Activated CD8-positive, alpha-beta memory T cell treated with anti-CD3 and anti-CD28 coated beads, Interleukin-2, amount 50 U/mL, for 48 hours (primary cell): ENCODE measurements around the gene SLC45A2.
"Not testable (repeated sequence)": the region's sequence is repeated elsewhere in the genome, so short reads cannot be mapped to it uniquely, and the experiment has no call there.

Source experiments
- DNase-seq: peaks from one replicate; pipeline ENCODE4 v3.0.0-alpha.2; 2020

Gene SLC45A2

GRCh38 chr5:33984671-33985124 is at the start of gene SLC45A2:
TSS of gene SLC45A2 (minus strand) at chr5:33984693. CDS start at chr5:33984583, 110 bp downstream.
- DNase-seq, result no peak

DNA sequence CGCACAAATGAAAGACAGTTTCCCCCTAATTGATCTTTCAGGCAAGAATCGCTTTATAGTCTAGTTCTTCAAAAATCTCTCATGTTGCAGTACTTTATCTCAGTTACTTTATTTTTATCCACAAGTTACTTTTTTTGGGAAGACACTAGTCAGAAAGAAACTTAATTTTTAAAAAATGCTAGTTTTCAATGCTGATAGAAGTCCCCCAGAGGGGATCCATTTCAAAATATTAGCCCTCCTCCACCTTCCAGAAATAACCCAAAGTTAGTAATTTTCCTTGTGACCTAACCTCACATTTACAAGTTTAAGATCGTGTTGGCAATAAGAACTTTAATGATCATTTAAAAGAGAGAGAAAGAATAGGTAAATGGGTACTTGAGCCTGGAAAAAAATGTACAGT is 47.5 kb upstream of the SLC45A2 start:
- DNase-seq, result no peak

DNA sequence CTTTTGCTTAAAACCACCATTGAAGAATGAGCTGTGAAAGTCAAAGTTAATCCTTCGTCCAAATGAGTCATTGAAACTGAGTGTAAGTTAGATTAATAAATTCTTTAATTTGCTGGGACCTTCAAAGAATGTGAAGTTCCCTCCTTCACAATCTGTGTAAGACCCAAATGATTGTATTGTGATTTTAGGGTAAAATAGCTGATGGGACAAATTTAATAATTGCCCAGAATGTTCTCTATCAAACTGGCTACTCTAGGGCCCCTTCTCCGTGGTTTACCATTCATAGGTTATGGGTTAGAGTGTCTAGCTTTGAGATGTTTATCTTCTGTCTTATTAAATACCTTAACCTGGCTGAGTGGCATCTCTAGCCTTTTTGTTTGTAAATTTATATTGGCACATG is 46.6 kb upstream of the SLC45A2 start:
- DNase-seq, result no peak

DNA sequence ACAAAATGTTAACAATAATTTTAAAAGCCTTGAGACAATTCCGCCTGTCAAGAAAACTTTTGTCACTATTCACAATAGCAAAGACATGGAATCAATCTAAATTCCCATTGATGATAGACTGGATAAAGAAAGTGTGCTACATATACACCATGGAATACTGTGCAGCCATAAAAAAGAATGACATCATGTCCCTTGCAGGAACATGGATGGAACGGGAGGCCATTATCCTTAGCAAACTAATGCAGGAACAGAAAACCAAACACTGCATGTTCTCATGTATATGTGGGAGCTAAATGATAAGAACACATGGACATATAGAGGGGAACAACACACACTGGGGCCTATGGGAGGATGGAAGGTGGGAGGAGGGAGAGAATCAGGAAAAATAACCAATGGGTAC is 46.1 kb upstream of the SLC45A2 start:
- DNase-seq, result not testable (repeated sequence)

DNA sequence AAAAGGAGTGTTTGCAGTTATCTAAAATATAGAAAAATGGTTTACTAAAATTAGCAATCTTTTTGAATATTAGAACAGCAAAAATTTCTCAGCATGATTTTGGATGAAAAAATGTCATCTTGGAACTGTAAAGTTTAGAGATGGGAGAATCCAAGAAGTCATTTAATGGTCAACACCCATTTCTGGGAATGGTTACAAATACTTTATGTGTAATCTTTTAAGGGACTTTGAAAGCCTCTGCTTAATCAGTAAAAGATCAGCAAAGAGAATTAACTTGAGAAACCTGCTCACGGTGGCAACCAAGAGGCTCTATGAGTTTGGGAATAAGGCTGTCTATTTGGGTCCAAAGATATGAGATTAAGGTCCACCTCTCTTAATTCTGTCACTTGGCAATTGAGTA is 45.6 kb upstream of the SLC45A2 start:
- DNase-seq, result no peak

GRCh38 chr5:34028349-34028748 is 43.9 kb upstream of the SLC45A2 start:
- DNase-seq, result no peak

DNA sequence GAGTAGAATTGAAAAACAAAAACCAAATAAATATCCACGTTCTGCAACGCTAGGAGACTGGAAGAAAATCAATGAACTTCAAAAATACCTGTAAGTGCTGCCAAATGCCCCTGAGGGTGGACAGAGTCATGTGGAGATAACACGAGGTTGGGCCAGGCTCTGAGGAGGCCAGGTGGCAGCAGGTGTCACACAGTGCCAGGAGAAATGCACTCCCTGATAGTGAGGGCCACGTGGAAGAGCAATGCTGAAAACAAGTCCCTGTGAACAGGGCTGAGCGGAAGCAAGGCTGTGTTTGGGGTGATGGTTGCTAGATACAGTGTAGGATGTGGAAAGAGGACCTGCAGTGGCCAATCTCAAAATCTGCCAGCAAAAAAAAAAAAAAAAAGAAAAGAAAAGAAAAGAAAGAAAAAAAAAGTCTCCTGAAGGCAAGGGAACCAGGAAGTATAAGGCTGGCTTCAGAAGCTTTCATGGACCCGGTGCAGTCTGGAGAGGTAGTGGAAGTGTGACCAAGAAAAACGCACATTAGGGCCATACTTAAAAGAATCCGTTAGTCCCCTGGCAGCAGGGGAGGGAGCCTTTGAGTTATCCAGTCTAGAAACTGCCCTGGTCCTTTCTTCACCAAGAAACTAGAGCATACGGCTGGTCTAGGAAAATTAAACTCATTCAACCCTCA is 41.7 kb upstream of the SLC45A2 start:
- no peak for DNase-seq

DNA sequence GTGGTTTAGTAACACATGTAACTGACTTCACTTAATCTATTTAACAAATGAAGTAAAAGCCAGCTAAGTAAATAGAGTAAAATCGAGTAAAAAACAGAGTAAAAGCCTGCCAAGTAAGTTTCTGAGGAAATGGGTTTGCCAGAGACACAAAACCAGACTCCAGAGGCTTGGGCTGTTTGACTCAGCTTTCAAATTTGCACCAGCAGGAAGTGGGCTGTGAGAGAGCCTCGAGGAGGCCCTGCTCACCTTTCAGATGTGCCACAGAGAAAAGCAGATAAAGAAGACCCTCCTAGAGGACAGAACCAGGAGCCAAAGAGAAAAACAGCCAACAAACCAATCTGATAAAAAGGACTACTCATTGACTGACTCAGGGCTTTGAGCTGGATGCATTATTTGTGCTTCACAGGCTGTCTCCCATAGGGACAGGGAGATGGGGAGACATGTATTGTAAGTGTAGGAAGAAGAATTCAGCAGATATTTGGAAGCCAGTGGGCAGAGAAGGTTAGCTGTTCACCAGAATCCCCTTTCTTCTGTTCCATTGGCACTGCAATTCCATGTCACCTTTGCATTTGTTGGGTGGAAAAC is 37.7 kb upstream of the SLC45A2 start:
- peak; percentile 72 for DNase-seq

DNA sequence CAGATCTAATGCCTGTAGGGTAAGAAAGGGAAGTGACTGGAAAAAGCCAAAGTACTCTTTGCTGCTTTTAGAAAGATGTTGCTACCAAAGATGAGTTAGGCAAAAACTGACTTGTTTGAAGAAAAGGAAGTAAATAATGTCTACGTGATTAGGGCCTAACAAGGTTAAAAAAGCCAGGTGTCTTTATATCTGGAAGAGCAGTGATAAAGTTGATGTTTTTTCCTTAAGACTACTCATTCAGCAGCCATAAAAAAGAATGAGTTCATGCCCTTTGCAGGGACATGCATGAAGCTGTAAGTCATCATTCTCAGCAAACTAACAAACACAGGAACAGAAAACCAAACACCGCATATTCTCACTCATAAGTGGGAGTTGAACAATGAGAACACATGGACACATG is 36.8 kb upstream of the SLC45A2 start:
- no peak for DNase-seq

GRCh38 chr5:34020726-34021125 is 36.2 kb upstream of the SLC45A2 start:
- no peak for DNase-seq

DNA sequence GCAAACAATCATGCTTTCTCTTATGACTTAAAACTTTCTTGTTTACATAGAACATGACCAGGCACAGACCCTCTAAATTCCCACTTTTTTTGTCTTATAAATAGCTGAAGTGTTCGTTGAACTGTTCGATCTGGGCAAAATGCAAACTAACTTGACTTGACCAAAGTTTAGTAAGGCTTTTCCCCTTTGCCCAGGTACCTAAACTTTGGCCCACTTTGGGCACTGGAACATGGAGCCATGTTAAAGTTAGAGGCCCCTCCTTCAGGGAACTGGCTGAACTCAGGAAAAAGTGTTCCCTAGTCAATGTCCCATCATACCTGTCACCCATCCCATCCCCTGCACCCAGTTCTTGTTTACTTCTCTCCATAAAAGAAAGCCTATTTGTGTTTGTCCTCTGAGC is 32.8 kb upstream of the SLC45A2 start:
- DNase-seq, result no peak

- no peak for DNase-seq
These were observed 32.3 kb upstream of the SLC45A2 start for GRCh38 chr5:34016750-34017149.

- DNase-seq, result no peak
These were observed 31.7 kb upstream of the SLC45A2 start for GRCh38 chr5:34016222-34016621.

DNA sequence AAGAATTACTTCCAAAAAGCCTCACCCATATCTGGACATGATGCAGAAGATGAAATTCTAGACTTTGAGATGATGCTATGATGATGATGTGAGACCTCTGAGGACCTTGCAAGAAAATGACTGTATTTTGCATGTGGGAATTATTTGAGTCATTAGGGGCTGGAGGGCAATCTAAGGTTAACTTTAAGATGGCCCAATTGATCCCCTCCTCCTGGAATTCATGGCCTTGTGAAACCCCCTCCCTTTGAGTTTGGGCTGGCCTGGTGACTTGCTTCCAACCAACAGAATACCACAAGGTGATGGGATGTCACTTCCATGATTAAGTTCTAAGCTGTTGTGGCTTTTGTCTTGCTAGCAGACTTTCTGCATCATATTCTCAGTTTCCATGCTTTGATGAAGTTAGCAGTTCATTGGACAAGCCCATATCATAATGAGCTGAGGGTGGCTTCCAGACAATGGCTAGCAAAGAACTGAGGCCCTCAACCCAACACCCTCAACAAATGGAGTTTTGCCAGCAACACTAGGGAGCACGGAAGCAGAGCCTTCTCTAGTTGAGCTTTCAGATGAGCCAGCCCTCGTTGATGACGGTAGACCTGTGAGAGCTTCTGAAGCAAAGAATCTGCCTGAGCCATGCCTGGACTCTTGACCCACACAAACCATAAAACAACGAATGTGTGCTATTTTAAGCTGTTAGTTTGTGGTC is 30.8 kb upstream of the SLC45A2 start:
- DNase-seq, result no peak

- DNase-seq, result no peak
These were observed 30.1 kb upstream of the SLC45A2 start for GRCh38 chr5:34014626-34015025.

- no peak for DNase-seq
These were observed 29.1 kb upstream of the SLC45A2 start for GRCh38 chr5:34013547-34013946.

- DNase-seq, result no peak
These were observed 28.3 kb upstream of the SLC45A2 start for GRCh38 chr5:34012791-34013190.

DNA sequence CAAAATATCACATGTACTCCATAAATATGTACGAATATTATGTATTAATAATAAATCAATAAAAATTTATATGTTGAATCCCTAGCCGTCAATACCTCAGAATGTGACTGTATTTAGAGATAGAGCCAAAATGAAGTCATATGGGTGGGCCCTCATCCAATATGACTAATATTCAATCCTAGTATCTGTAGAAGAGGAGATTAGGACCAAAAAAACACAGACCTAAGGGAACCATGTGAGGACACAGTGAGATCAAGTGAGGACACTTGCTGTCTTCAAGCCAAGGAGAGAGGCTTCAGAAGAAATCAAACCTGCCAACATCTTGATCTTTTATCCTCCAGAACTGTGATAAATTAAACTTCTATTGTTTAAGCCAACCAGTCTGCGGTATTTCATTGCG is 27.0 kb upstream of the SLC45A2 start:
- no peak for DNase-seq

DNA sequence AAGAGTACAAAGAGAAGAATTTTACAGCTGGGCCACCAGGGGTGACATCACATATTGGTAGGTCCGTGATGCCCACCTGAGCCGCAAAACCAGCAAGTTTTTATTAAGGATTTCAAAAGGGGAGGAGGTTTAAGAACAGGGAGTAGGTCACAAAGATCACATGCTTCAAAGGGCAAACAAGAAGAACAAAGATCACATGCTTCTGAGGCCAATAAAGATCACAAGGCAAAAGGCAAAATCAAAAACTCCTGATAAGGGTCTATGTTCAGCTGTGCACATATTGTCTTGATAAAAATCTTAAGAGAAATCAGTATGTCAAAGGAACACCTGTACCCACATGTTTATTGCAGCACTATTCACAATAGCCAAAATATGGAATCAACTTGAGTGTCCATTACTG is 25.7 kb upstream of the SLC45A2 start:
- not testable (repeated sequence) for DNase-seq

DNA sequence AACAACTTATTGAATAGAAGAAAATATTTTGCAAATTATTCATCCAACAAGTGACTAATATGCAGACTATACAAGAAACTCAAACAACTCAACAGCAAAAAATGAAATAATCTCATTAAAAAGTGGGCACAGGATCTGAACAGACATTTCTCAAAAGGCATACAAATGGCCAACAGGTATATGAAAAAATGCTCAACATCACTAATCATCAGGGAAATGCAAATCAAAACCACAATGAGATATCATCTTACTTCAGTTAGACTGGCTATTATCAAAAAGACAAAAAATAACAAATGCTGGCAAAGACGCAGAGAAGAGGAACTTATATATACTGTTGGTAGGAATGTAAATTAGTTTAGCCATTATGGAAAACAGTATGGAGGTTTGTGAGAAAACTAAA is 25.1 kb upstream of the SLC45A2 start:
- no peak for DNase-seq

- DNase-seq, result no peak
These were observed 24.3 kb upstream of the SLC45A2 start for GRCh38 chr5:34008802-34009201.

- DNase-seq, result peak; percentile 94
These were observed 23.4 kb upstream of the SLC45A2 start, which contains the start of gene AMACR for GRCh38 chr5:34007621-34008600. TSS of gene AMACR (minus strand) at chr5:34008050. CDS start at chr5:34008019, 31 bp downstream.

DNA sequence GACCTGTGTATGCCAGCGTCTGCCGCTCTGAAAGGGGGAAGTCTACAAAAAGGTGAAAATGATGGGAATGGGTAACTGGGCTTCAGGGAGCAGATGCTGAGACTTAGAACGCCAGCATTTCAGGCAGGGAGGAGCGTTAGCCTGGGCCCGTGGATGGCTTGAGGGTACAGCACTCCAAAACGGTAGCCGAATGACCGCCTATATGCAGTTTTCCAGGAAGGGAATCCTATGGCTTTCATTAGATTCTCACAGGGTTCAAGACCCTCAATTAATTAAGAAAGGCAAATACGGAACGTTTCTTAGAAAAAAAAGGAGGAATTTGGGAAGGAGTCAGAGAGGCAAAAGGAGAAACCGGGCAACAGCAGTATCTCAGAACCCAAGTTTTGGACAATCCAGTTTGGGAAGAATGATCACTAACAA is 22.7 kb upstream of the SLC45A2 start:
- no peak for DNase-seq
